ENCODE measurements around the gene OR10A6. TPM values are rescaled to one million over a fixed set of nuclear protein-coding genes. Genes with fewer than 3 reads are reported as not detected.

OR10A6 gene
- not detected for total RNA-seq

GRCh38 chr11:7931168-7931567 is at the start of gene OR10A6:
OR10A6 (minus strand) TSS chr11:7931268; CDS start chr11:7928662, 2,606 bp downstream.

GRCh38 chr11:7965386-7965785 is 34.3 kb upstream of the OR10A6 start, which contains the start of gene NLRP10:
NLRP10 (minus strand) TSS chr11:7965447; CDS start chr11:7963495, 1,952 bp downstream.

GRCh38 chr11:7941608-7942007 is 10.5 kb upstream of the OR10A6 start, which contains the start of gene OR10A3:
OR10A3 (minus strand) TSS chr11:7941708; CDS start chr11:7939520, 2,188 bp downstream.

Small RNA genes lying within 50 kb of the gene (small RNA-seq; reads per million reads assigned to genes)
- gene COX6CP5 (not detected), gene RNU6-943P (not detected)

Other genes starting within 250 kb of the OR10A6 start
- not detected for gene OVCH2, start 224.8 kb downstream of the OR10A6 start, total RNA-seq
- gene OR5P2, start 134.3 kb downstream of the OR10A6 start, total RNA-seq, result 0.23 TPM
- gene OR5P3, start 100.4 kb downstream of the OR10A6 start, total RNA-seq, result not detected
- not detected for gene OR10A3, start 10.4 kb upstream of the OR10A6 start, total RNA-seq
- gene NLRP10, start 34.2 kb upstream of the OR10A6 start, total RNA-seq, result not detected
- 167 TPM for gene EIF3F, start 56.1 kb upstream of the OR10A6 start, total RNA-seq
- gene TUB, start 149.9 kb upstream of the OR10A6 start, total RNA-seq, result 138 TPM
- 72.9 TPM for gene RIC3, start 237.8 kb upstream of the OR10A6 start, total RNA-seq